SK-N-MC (cell line): ENCODE measurements around the gene PMM1.
"Not testable (repeated sequence)": the region's sequence is repeated elsewhere in the genome, so short reads cannot be mapped to it uniquely, and the experiment has no call there.

ENCODE experiments used
- DNase-seq: peaks from one replicate; pipeline ENCODE4 v3.0.0-alpha.2; 2011; ENCODE audit warnings: low read depth, low spot score
- H3K27ac ChIP-seq: fragments of 200-600 bp; sonication (generic); 2 replicates; pipeline ENCODE4 v1.5.1; 2016; ENCODE audit warnings: mixed run types
- H3K36me3 ChIP-seq: fragments of 200-600 bp; sonication (generic); 2 replicates; pipeline ENCODE4 v1.6.1; 2017; ENCODE audit warnings: antibody characterized with exemption, low read length, mixed read lengths; ENCODE audit not compliant: insufficient read depth
- H3K4me3 ChIP-seq: fragments of 200-600 bp; sonication (generic); 2 replicates; pipeline ENCODE4 v1.5.1; 2016
- H3K9ac ChIP-seq: fragments of 200-600 bp; sonication (generic); 2 replicates; pipeline ENCODE4 v1.8.0; 2017; ENCODE audit warnings: mixed run types, mixed read lengths; ENCODE audit not compliant: insufficient read length
- H3K9me3 ChIP-seq: fragments of 200-600 bp; sonication (generic); 2 replicates; pipeline ENCODE4 v1.6.1; 2017; ENCODE audit warnings: low read depth, mild to moderate bottlenecking, antibody characterized with exemption, low read length, moderate library complexity, mixed read lengths
- EZH2 ChIP-seq: fragments of 200-600 bp; sonication (generic); IDR thresholded peaks from one replicate; pipeline ENCODE4 v1.6.1; 2017; ENCODE audit warnings: antibody characterized with exemption
- FOXP2 ChIP-seq: optimal IDR thresholded peaks from 2 replicates; pipeline ENCODE3; 2011; ENCODE audit warnings: mild to moderate bottlenecking, moderate library complexity; ENCODE audit not compliant: insufficient read depth; ENCODE audit errors: extremely low read length, control extremely low read depth
- POLR2AphosphoS5 ChIP-seq: IDR thresholded peaks from 2 replicates; pipeline ENCODE4 v1.6.1; 2012; ENCODE audit warnings: mild to moderate bottlenecking, low read depth, low read length, borderline replicate concordance

PMM1 gene

DNA sequence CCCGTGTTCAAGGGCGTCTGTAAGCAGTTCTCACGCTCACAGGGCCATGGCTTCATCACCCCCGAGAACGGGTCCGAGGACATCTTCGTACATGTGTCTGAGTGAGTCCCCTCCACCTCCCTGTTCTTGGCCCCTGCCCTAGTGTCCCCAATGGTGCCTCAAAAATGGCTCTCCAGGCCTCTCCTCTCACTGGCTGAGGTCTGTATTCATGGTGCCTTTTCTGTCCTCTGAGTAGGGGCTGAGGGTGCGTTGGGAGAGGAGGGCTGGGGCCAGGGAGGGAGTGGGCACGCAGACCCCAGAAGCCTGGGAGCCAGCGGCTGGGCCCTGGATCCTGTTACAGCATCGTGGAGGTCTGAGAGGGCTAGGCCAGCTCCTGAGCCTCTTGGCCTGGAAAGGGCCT, 16.0 kb downstream of the PMM1 start:
- TF ChIP-seq FOXP2 (no peak), POLR2AphosphoS5 (no peak), EZH2 (no peak)
- no peak overlapping the region for H3K27ac ChIP-seq
- DNase-seq = no peak
- no peaks in the 10 kb centered on the region for H3K9me3 ChIP-seq
- no peak overlapping the region for H3K9ac ChIP-seq
- H3K4me3 ChIP-seq = no peak overlapping the region
- no peaks in the 10 kb centered on the region for H3K36me3 ChIP-seq

GRCh38 chr22:41572305-41572704, 17.3 kb downstream of the PMM1 start:
- H3K27ac ChIP-seq, DNase-seq, H3K9ac ChIP-seq, H3K9me3 ChIP-seq, H3K4me3 ChIP-seq, H3K36me3 ChIP-seq: not testable (repeated sequence)

GRCh38 chr22:41571786-41572185, 17.9 kb downstream of the PMM1 start:
- Histone ChIP-seq H3K36me3 (no peaks in the 10 kb centered on the region), H3K27ac (no peak overlapping the region), H3K9me3 (no peaks in the 10 kb centered on the region), H3K9ac (no peak overlapping the region), H3K4me3 (no peak overlapping the region)
- DNase-seq = no peak
- TF ChIP-seq EZH2 (no peak), POLR2AphosphoS5 (no peak), FOXP2 (no peak)

- DNase-seq = no peak
- no peak overlapping the region for H3K9ac ChIP-seq
- H3K27ac ChIP-seq = no peak overlapping the region
- no peaks in the 10 kb centered on the region for H3K9me3 ChIP-seq
- H3K4me3 ChIP-seq = no peak overlapping the region
- TF ChIP-seq EZH2 = no peak
- TF ChIP-seq POLR2AphosphoS5 = no peak
- TF ChIP-seq FOXP2 = no peak
- no peaks in the 10 kb centered on the region for H3K36me3 ChIP-seq
Measured at GRCh38 chr22:41570221-41570620, 19.4 kb downstream of the PMM1 start.

DNA sequence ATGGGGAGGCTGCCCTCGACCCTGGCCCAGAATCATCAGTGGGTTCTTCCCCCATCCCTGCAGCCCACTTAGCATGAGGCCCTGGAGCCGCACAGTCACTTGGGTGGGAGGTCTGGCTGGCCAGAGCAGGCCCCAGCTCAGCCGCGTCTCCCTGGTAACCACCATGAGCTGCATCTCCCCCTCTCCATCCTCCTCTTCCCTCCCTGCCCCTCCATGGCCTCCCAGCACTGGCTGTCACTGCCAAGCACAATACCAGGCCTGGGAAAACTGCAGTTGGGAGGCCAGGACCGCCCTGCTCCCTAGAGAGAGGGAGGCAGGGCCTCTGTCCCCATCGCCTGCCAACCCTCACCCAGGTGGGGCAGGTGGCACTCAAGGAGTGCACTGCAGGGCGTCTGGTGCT, 20.8 kb downstream of the PMM1 start:
- no peak for DNase-seq
- TF ChIP-seq POLR2AphosphoS5 (no peak), FOXP2 (no peak), EZH2 (no peak)
- Histone ChIP-seq H3K9me3 (no peaks in the 10 kb centered on the region), H3K4me3 (no peak overlapping the region), H3K9ac (no peak overlapping the region), H3K36me3 (no peaks in the 10 kb centered on the region), H3K27ac (no peak overlapping the region)

DNA sequence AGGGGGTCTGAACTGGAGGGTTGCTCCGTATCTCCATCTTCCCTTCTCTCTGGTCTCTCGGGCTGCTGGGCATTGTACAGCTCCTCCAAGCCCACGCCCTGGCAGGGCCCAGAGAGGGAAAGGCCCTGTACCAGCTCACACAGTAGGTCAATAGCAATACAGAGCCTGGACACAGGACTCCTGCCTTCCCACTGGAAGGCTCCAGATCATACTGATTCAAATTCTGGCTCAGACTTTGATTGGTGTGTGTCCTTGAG, 22.2 kb downstream of the PMM1 start:
- TF ChIP-seq POLR2AphosphoS5 (no peak), FOXP2 (no peak), EZH2 (no peak)
- no peaks in the 10 kb centered on the region for H3K9me3 ChIP-seq
- H3K27ac ChIP-seq = no peak overlapping the region
- no peak for DNase-seq
- no peak overlapping the region for H3K9ac ChIP-seq
- H3K4me3 ChIP-seq = no peak overlapping the region
- no peaks in the 10 kb centered on the region for H3K36me3 ChIP-seq

DNA sequence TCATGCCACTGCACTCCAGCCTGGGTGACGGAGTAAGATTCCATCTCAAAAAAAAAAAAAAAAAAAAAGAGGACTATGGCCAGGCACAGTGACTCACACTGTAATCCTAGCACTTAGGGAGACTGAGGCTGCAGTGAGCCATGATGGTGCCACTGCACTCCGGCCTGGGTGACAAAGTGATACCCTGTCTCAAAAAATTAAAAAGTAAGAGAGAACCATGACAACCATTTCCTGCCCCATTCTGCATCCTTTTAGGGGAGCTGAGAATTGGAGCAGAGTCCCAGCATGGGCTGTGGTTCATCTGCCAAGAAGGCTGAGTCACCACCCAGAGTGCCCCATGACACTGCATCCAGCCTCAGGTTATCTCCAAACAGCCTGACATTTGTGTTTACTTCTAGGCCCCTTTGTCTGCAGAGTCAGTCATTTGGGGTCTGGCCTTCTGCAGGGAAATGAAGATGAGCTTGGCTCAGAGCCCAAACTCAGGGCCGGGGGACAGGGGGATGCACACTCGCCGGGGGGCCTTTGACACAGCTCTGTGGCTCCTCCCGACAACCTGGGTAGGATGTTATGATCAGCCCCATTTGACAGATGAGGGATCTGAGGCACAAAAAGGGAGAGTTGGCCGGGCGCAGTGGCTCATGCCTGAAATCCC, 24.1 kb downstream of the PMM1 start:
- Histone ChIP-seq H3K27ac (no peak overlapping the region), H3K9ac (no peak overlapping the region), H3K36me3 (no peaks in the 10 kb centered on the region), H3K4me3 (no peak overlapping the region), H3K9me3 (no peaks in the 10 kb centered on the region)
- no peak for TF ChIP-seq EZH2
- TF ChIP-seq FOXP2 = no peak
- DNase-seq = no peak

GRCh38 chr22:41564563-41564962, 25.1 kb downstream of the PMM1 start:
- Histone ChIP-seq H3K36me3 (no peaks in the 10 kb centered on the region), H3K9ac (no peak overlapping the region), H3K27ac (no peak overlapping the region), H3K4me3 (no peak overlapping the region), H3K9me3 (no peaks in the 10 kb centered on the region)
- DNase-seq = no peak
- TF ChIP-seq POLR2AphosphoS5 (no peak), EZH2 (no peak), FOXP2 (no peak)

- Histone ChIP-seq H3K27ac (no peak overlapping the region), H3K9ac (no peak overlapping the region), H3K4me3 (no peak overlapping the region), H3K36me3 (no peaks in the 10 kb centered on the region), H3K9me3 (no peaks in the 10 kb centered on the region)
- TF ChIP-seq POLR2AphosphoS5 (no peak), FOXP2 (no peak), EZH2 (no peak)
- no peak for DNase-seq
Measured at GRCh38 chr22:41563051-41563711, 26.5 kb downstream of the PMM1 start.
